Trophoblast cell (in vitro differentiated cells and primary cell): ENCODE results near the gene KLHDC8A.

ENCODE experiments used
- DNase-seq, 2 donors: peaks; one replicate each; pipeline ENCODE4 v3.0.0-alpha.2; 2016
- H2AFZ ChIP-seq: 2 replicates; pipeline ENCODE4 v1.6.1; 2013; ENCODE audit warnings: low read length, moderate library complexity, mild to moderate bottlenecking; ENCODE audit not compliant: insufficient read depth, poor library complexity
- H2AK5ac ChIP-seq: 2 replicates; pipeline ENCODE4 v1.6.1; 2013; ENCODE audit warnings: mild to moderate bottlenecking, low read length
- H2BK120ac ChIP-seq: 2 replicates; pipeline ENCODE4 v1.6.1; 2013; ENCODE audit warnings: low read length, mild to moderate bottlenecking, moderate library complexity; ENCODE audit not compliant: insufficient read depth, poor library complexity
- H2BK12ac ChIP-seq: 2 replicates; pipeline ENCODE4 v1.6.1; 2013; ENCODE audit warnings: mild to moderate bottlenecking, low read length, moderate library complexity
- H2BK5ac ChIP-seq: 2 replicates; pipeline ENCODE4 v1.6.1; 2013; ENCODE audit warnings: low read length, low read depth, moderate library complexity, mild to moderate bottlenecking; ENCODE audit not compliant: poor library complexity
- H3K14ac ChIP-seq: 2 replicates; pipeline ENCODE4 v1.6.1; 2013; ENCODE audit warnings: mild to moderate bottlenecking, low read length
- H3K18ac ChIP-seq: 2 replicates; pipeline ENCODE4 v1.6.1; 2013; ENCODE audit warnings: mild to moderate bottlenecking, low read length
- H3K23ac ChIP-seq: 2 replicates; pipeline ENCODE4 v1.6.1; 2013; ENCODE audit warnings: low read length
- H3K27ac ChIP-seq: 2 replicates; pipeline ENCODE4 v1.5.1; 2013; ENCODE audit warnings: low read depth, mild to moderate bottlenecking, inconsistent platforms, low read length, moderate library complexity
- H3K27me3 ChIP-seq: 2 replicates; pipeline ENCODE4 v1.6.1; 2013; ENCODE audit warnings: inconsistent platforms, mild to moderate bottlenecking, low read length, moderate library complexity; ENCODE audit not compliant: insufficient read depth
- H3K36me3 ChIP-seq, 2 experiments: 1 replicate in 1 of 2; 2 replicates in 1 of 2; pipeline ENCODE4 v1.6.1; 2013; ENCODE audit warnings: low read length in 2 of 2, mild to moderate bottlenecking in 2 of 2, moderate library complexity in 1 of 2; ENCODE audit not compliant: insufficient read depth in 2 of 2, control insufficient read depth in 1 of 2
- H3K4ac ChIP-seq: 2 replicates; pipeline ENCODE4 v1.6.1; 2013; ENCODE audit warnings: low read depth, mild to moderate bottlenecking, low read length, moderate library complexity
- H3K4me1 ChIP-seq, 2 experiments: 1 replicate in 1 of 2; 2 replicates in 1 of 2; pipeline ENCODE4 v1.6.1; 2013; ENCODE audit warnings: low read length in 2 of 2, mild to moderate bottlenecking in 2 of 2, moderate library complexity in 1 of 2; ENCODE audit not compliant: insufficient read depth in 2 of 2, control insufficient read depth in 1 of 2
- H3K4me2 ChIP-seq: 2 replicates; pipeline ENCODE4 v1.6.1; 2013; ENCODE audit warnings: inconsistent platforms, mild to moderate bottlenecking, low read length, moderate library complexity
- H3K4me3 ChIP-seq: 2 replicates; pipeline ENCODE4 v1.5.1; 2013; ENCODE audit warnings: mild to moderate bottlenecking, low read depth, low read length, inconsistent platforms
- H3K79me1 ChIP-seq: one replicate; pipeline ENCODE4 v1.6.1; 2013; ENCODE audit warnings: low read length
- H3K79me2 ChIP-seq: 2 replicates; pipeline ENCODE4 v1.6.1; 2013; ENCODE audit warnings: low read length, mild to moderate bottlenecking; ENCODE audit not compliant: control insufficient read depth, insufficient read depth, poor library complexity
- H3K9ac ChIP-seq: 2 replicates; pipeline ENCODE4 v1.6.1; 2013; ENCODE audit warnings: mild to moderate bottlenecking, low read length
- H3K9me3 ChIP-seq: 2 replicates; pipeline ENCODE4 v1.6.1; 2013; ENCODE audit warnings: low read depth, mild to moderate bottlenecking, control low read depth, inconsistent platforms, low read length; ENCODE audit not compliant: insufficient read depth
- H4K12ac ChIP-seq: 2 replicates; pipeline ENCODE4 v1.6.1; 2013; ENCODE audit warnings: low read depth, mild to moderate bottlenecking, low read length, moderate library complexity
- H4K8ac ChIP-seq: 2 replicates; pipeline ENCODE4 v1.6.1; 2013; ENCODE audit warnings: low read depth, mild to moderate bottlenecking, low read length, moderate library complexity
- H4K91ac ChIP-seq: one replicate; pipeline ENCODE4 v1.6.1; 2013; ENCODE audit warnings: low read depth, mild to moderate bottlenecking, low read length, moderate library complexity
- WGBS: extraction: QIAGEN DNeasy Blood & Tissue Kit; methylation state at CpG from one replicate; pipeline ENCODE4 v1.1.7; 2013; ENCODE audit warnings: missing lambda C conversion rate; ENCODE audit not compliant: insufficient read length, insufficient coverage; ENCODE audit errors: extremely low coverage; 5-methylcytosine and 5-hydroxymethylcytosine counted together

The KLHDC8A gene

DNA sequence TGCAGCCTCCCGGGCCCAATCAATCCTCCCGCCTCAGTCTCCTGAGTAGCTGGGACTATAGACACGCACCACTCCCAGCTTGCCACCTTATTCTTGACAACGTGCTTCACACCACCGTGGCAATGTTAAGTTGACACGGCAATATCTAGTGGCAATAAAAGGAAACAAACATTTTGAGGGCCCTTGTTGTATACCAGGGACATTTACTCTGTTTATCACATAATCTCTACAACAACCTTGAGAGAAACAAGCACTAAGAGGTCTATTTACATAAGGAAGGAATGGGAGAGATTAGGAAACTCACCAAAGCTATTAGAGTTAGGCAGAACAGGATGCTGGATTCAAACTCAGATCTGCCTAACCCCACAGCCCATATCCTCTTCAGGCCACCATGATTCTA is 3.1 kb downstream of the KLHDC8A start:
- Histone ChIP-seq H3K27me3 (no peaks in the 10 kb centered on the region), H2AK5ac (no peak overlapping the region)

DNA sequence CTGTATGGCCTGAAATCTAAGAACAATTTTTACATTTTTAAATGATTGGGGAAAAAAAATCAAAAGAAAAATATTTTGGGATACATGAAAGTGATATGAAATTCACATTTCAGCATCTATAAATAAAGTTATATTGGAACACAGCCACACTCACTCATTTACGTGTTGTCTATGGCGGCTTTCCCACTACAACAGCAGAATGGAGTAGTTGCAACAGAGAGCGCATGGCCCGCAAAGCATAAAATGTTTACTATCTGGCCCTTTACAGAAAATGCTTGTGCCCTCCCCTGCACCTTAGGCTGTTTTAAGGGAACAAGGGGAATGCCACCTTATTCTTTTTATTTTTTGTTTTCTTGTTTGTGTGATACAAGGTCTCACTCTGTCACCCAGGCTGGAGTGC is 3.5 kb downstream of the KLHDC8A start:
- Histone ChIP-seq H4K8ac (no peak overlapping the region), H3K18ac (no peak overlapping the region), H2BK5ac (no peak overlapping the region), H3K79me2 (no peaks in the 10 kb centered on the region), H2BK12ac (no peak overlapping the region), H3K4me1 (peaks cover 3 to 17% of the 10 kb centered on the region in 2 experiments), H2AFZ (no peak overlapping the region), H3K79me1 (peaks cover 3% of the 10 kb centered on the region), H3K9me3 (peaks cover 3% of the 10 kb centered on the region), H4K12ac (no peak overlapping the region), H3K4me3 (no peak overlapping the region), H3K23ac (no peak overlapping the region), H3K4ac (no peak overlapping the region), H4K91ac (no peak overlapping the region), H3K36me3 (no peaks in the 10 kb centered on the region), H2AK5ac (no peak overlapping the region), H3K9ac (no peak overlapping the region), H3K4me2 (no peak overlapping the region), H3K27ac (no peak overlapping the region), H3K27me3 (no peaks in the 10 kb centered on the region), H3K14ac (no peak overlapping the region), H2BK120ac (no peak overlapping the region)
- no CpG with 5 or more reads among the region's 4 CpGs for WGBS
- no peak for DNase-seq

More for the DNA sequence above, 3.1 kb downstream of the KLHDC8A start:
- H3K4me1 ChIP-seq = peaks cover 3 to 14% of the 10 kb centered on the region in 2 experiments
- H3K79me1 ChIP-seq = peaks cover 2% of the 10 kb centered on the region
- H3K14ac ChIP-seq = no peak overlapping the region
- no peak overlapping the region for H3K9ac ChIP-seq
- H3K4ac ChIP-seq = no peak overlapping the region
- H4K12ac ChIP-seq = no peak overlapping the region
- no peak overlapping the region for H2AFZ ChIP-seq
- no peak overlapping the region for H3K18ac ChIP-seq
- H3K36me3 ChIP-seq = no peaks in the 10 kb centered on the region
- H2BK5ac ChIP-seq = no peak overlapping the region
- no peak overlapping the region for H2BK120ac ChIP-seq
- H3K79me2 ChIP-seq = no peaks in the 10 kb centered on the region
- no peak for DNase-seq
- H4K8ac ChIP-seq = no peak overlapping the region
- H3K27ac ChIP-seq = no peak overlapping the region
- H3K4me3 ChIP-seq = no peak overlapping the region
- no peak overlapping the region for H3K23ac ChIP-seq
- H3K4me2 ChIP-seq = no peak overlapping the region
- H2BK12ac ChIP-seq = no peak overlapping the region
- peaks cover 3% of the 10 kb centered on the region for H3K9me3 ChIP-seq
- no peak overlapping the region for H4K91ac ChIP-seq
- WGBS = no CpG with 5 or more reads among the region's 6 CpGs

DNA sequence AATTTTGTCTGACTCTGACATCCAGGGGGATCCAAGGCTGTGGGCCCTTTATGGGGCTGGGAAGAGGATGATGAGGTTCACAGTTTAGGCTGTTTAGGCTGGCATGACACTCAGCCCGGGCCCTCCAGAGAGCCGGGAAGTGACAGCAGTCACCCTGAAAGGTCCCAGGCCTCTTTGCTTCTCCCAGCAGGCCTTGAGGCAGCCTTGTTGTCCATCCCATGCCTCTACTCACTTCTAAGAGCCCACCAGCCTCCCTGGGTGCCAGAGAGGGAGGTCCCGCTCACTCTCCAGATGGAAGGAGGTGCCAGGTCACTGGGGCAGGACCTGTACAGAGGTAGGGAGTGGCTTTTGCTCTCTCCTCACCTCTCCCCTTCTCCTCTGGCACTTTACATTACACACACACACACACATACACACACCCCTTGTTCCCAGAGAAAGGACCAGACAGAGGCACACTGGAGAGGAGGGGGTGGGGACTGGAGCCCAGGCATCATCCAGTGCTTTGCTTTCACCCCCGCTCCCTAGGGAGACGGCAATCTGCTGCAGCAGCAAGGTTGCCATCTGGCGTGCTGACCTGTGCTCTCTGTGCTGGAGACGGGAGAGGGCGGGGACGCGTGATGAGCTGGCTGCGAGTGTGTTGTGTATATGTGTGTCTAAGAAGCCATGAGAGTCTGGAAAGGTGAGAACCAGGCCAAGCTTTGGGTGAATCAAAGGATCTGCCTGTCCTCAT is 4.6 kb downstream of the KLHDC8A start:
- no peak overlapping the region for H3K14ac ChIP-seq
- H3K4me3 ChIP-seq = no peak overlapping the region
- peaks cover 5 to 21% of the 10 kb centered on the region in 2 experiments for H3K4me1 ChIP-seq
- no peak overlapping the region for H3K4ac ChIP-seq
- peak overlapping the region; percentile 20 for H4K91ac ChIP-seq
- H3K4me2 ChIP-seq = no peak overlapping the region
- no peak overlapping the region for H2AK5ac ChIP-seq
- H3K79me2 ChIP-seq = no peaks in the 10 kb centered on the region
- peak overlapping the region; percentile 13 for H3K9ac ChIP-seq
- H2BK12ac ChIP-seq = peak overlapping the region; percentile 35
- H3K18ac ChIP-seq = no peak overlapping the region
- no peak overlapping the region for H4K12ac ChIP-seq
- WGBS = no CpG with 5 or more reads among the region's 11 CpGs
- no peaks in the 10 kb centered on the region for H3K27me3 ChIP-seq
- H2AFZ ChIP-seq = no peak overlapping the region
- H3K36me3 ChIP-seq = no peaks in the 10 kb centered on the region
- H3K79me1 ChIP-seq = peaks cover 10% of the 10 kb centered on the region
- H3K9me3 ChIP-seq = peaks cover 3% of the 10 kb centered on the region
- H2BK5ac ChIP-seq = no peak overlapping the region
- no peak overlapping the region for H3K27ac ChIP-seq
- no peak overlapping the region for H2BK120ac ChIP-seq
- H4K8ac ChIP-seq = no peak overlapping the region
- no peak overlapping the region for H3K23ac ChIP-seq
- no peak for DNase-seq

DNA sequence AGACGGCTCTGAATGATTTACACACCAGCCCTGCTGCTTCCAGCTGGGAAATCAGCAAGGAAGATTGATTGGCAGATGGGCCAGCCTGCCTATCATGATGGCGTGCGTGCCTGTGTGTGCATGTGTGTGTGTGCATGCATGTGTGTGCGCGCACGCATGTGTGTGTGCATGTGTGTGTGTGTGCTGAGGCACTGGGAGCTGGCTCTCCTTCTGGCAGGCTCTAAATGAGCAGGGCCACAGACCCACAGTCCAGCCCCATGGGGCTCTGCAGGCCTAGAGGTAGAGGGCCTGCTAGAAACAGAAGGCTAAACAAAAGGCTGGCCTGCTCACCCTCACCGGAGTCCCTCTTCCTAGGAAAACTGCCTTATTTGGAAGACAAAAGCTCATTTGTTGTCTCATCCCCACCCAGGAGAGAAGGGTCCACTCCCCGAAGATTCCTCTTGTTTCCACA is 6.0 kb downstream of the KLHDC8A start:
- H2BK5ac ChIP-seq = no peak overlapping the region
- H3K4ac ChIP-seq = no peak overlapping the region
- H3K9me3 ChIP-seq = peaks cover 3% of the 10 kb centered on the region
- H2BK120ac ChIP-seq = no peak overlapping the region
- peaks cover 5 to 28% of the 10 kb centered on the region in 2 experiments for H3K4me1 ChIP-seq
- no peak overlapping the region for H4K8ac ChIP-seq
- H4K91ac ChIP-seq = peak overlapping the region; percentile 7
- no peak overlapping the region for H3K23ac ChIP-seq
- H3K14ac ChIP-seq = no peak overlapping the region
- no peak overlapping the region for H2AK5ac ChIP-seq
- no peak overlapping the region for H4K12ac ChIP-seq
- H3K27ac ChIP-seq = no peak overlapping the region
- H3K36me3 ChIP-seq = no peaks in the 10 kb centered on the region
- no peak overlapping the region for H2AFZ ChIP-seq
- no peak overlapping the region for H3K9ac ChIP-seq
- no CpG with 5 or more reads among the region's 8 CpGs for WGBS
- no peak overlapping the region for H3K18ac ChIP-seq
- H3K4me2 ChIP-seq = no peak overlapping the region
- DNase-seq = no peak
- no peaks in the 10 kb centered on the region for H3K79me2 ChIP-seq
- peaks cover 13% of the 10 kb centered on the region for H3K79me1 ChIP-seq
- no peak overlapping the region for H2BK12ac ChIP-seq
- H3K27me3 ChIP-seq = no peaks in the 10 kb centered on the region
- H3K4me3 ChIP-seq = no peak overlapping the region
